HG02763 (cell line): ENCODE results near the gene CASP2.

Experiments
- ATAC-seq: cut with Tn5 transposase; IDR thresholded peaks from one replicate; pipeline ENCODE4 v1.9.1; 2021; ENCODE audit warnings: mild to moderate bottlenecking, moderate library complexity; ENCODE audit not compliant: unreplicated experiment

The CASP2 gene

DNA sequence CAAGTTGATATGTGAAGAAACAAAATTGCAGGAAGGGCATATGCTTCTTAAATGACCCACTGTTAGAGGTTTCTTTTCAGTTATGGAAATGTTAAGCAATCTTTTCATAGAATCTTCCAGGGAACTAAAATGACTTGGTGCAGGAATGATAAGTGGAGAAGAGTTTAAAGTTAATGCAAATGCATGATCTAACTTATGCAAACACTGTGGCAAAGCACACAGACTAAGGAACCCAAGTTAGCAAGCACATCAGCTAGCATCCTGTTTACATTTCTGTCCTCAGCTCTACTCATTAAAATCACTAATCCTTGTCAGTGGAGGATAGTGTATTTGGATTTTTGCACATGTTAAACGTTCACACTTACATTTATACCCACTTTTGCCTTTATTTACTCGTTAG lies 37.1 kb downstream of the CASP2 start:
- ATAC-seq = peak; percentile 59

DNA sequence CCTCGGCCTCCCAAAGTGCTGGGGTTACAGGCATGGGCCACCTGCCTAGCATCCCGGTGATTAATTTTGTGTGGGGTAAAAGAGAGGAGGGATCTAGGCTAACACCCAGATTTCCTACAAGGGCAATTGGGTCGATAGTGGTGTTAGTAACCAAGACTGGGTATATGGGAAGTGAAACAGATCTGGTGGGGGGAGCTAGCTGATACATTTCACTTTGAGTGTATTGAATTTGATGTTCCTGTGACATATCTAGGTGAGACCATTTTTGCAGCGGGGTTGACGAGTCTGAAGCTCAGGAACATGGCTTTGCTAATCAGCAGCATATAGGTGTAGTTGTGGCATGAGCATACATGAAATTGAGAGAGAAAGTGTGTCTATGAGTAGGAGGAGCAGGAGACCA lies 39.8 kb downstream of the CASP2 start:
- ATAC-seq = no peak

DNA sequence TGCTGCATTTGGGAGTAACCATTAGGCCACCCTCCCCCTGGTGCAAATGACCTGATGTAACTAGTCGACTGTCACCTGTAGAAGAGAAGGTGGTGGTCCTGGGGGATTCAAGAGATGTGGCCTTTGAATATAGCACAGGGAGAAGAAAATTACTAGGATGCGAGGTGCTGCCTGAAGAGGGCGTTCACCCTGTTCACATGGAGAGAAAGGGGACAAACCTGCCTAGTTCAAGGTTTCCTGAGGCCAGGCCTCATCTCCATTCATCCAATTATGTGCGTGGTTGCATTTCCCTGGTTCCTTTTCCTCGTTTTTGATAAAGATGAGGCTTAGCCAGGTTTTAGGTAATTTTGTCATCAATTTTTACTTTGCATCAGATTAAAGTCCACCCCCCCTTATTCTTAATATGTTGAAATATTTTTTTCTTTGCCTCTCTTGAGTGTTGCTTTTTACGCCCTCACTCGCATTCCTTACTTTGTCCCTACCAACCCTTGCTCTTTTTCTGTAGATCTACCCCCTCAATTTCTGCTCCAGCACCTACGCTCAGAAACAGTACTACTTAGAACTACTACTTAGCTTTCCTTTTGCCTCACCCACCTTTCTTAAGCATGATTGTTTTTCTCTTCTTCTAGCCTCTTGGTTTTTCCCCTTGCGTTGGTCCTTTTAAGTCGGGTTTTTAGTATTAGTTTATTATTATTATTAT lies 41.5 kb downstream of the CASP2 start:
- ATAC-seq = no peak

DNA sequence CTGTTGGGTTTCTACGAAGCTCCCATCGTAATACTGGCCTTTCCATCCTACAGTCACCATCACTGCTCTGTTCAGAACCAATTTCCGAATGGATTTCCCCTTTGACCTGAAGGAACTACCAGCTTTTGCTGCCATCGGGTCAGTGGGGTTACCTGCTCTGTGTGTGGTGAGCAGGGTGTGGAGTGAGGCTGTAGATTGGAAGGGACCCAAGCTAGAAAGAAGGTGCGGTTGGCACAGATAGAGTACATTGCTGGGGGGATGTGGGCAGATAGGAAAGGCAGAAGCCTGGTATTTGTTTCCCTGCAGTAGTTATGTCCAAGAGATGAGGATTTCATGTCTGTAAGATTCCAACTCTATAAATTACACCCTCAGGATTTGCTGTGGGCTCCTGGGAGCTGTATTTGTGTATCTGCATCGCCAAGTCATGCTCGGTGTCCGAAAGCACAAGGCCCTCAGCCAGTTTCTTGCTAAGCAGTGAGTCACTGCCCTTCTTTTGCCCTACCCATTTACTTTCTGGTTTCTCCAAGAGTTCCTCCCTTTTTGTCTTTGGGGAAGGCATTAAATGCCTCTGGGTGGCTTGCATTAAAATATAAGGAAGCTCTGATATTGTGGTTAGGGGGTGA lies 43.1 kb downstream of the CASP2 start:
- ATAC-seq = no peak

DNA sequence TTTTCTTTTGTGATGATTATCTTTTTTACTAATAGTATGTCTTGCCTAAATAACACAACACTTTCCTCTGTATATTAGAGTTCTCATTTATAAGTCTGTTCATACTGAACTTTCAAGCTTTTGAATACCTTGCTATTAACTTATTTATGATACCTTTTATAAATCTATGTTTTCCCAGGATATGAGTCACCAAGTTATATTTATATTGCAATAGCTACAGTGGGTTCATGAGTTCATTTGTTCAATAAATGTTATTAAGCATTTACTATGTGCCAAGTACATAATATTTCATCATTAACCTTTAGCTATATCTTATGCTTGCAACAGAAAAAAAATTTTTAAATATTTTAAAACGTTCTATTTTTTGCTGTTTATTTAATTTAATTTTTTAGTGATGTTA lies 46.1 kb downstream of the CASP2 start:
- no peak for ATAC-seq

DNA sequence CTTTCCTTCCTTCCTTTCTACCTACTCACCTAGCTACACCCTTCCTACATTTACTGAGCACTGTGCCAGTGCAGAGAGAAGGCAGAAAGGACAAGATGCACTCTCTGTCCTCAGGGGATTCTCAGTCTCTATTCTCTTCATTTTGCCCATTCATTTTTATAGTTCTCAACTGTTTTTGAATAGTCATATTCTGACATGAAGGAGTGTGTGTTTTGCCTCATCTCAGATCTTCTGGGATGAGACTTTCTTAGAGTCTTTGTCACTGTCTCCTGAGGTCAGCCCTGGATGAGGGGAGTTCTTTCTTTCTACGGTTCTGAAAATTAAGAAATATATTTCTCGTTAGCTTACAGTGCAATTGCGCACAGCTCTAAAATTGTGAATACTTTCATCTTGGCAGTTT lies 49.1 kb downstream of the CASP2 start:
- no peak for ATAC-seq

DNA sequence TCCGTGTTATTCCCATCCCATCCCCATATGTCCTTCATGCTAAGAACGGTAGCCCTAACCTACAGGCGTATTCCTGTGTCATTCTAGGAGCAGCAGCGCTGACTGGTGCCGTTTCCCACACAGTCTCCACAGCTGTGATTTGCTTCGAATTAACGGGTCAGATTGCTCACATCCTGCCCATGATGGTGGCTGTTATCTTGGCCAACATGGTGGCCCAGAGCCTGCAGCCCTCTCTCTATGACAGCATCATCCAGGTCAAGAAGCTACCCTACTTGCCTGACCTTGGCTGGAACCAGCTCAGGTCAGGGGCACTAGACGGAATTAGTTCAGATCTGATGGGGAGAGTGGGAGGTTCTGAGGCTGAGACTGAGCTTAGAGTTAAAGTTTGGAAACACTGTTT lies 53.7 kb downstream of the CASP2 start:
- no peak for ATAC-seq

DNA sequence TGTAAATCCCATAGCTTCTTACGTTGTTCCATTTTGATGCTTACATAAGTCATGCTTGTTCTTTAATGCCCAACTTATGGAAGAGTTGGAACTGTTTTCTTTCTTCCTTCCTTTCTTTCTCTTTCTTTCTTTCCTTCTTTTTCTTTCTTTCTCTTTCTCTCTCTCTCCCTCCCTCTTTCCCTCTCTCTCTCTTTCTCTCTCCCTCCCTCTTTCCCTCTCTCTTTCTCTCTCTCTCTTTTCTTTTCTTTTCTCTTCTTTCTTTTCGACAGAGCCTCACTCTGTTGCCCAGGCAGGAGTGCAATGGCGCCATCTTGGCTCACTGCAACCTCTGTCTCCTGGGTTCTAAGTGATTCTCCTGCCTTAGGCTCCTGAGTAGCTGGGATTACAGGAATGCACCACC lies 55.4 kb downstream of the CASP2 start:
- ATAC-seq = no peak

DNA sequence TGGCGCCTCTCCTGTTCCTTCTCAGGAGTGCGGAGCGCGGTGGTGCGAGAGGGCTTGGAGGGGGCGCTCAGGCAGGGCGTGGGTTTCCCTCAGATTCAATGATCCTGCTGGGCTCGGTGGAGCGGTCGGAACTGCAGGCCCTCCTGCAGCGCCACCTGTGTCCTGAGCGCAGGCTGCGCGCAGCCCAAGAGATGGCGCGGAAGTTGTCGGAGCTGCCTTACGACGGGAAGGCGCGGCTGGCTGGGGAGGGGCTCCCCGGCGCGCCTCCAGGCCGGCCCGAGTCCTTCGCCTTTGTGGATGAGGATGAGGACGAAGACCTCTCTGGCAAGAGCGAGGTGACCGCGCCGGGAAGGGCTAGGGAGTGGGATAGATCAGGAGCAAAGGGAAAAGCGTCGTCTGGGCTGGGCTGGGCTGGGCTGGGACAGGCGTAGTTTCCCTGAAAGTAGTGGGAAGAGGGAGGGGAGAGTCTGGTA lies 57.3 kb downstream of the CASP2 start:
- ATAC-seq = peak; percentile 60

DNA sequence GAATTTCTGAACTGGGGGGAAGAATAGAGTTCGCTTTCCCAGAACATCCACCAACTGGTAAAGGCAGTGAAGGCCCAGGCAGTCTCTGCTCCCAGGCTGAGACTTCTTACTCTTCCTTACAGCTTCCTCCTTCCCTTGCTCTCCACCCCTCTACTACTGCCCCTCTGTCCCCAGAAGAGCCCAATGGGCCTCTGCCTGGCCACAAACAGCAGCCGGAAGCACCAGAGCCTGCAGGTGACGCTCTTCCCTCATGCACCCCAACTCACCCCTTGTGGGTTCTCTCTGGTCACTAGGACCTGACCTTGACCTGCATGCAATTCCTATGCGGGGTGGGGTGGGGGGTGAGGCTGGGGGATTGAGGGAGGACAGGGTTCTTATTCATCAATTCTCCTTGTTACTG lies 57.9 kb downstream of the CASP2 start:
- no peak for ATAC-seq

DNA sequence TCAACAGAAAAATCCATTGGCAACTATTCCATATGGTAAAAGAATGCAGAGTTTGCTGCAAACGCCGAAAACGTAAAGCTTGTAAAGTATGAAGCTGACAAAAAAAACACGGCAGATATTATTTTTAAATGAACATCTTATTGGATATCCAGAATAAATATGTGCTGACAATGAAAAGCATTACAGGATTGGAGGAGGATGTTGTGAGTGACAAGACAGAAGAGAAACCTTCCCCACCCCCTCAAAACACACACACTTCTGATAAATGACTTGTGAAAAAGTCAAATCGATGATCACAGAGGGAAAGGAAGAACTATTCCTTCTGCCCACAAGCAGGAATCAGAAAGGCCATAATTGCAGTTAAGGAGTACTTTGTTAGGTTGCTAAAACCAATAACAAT lies 59.8 kb downstream of the CASP2 start:
- ATAC-seq = no peak

DNA sequence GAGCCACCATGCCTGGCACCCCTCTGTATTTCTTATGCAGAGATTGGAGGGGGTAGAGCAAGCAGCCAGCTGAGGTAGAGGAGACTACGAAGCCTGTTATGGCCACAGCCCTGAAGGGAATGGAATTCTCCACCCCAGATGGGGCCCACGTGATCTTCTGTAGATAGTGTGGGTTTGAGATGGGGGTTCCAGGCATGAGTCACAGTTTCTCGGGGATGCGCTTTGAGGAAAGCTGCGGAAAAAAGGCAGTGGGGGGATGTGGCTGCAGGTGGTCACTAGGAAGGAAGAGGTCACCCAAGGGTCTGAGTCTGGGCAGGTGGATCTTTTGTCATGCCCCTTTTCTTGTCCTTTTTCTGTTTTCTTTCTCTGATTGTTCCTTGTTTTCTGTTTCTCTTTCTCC lies 62.9 kb downstream of the CASP2 start:
- no peak for ATAC-seq

DNA sequence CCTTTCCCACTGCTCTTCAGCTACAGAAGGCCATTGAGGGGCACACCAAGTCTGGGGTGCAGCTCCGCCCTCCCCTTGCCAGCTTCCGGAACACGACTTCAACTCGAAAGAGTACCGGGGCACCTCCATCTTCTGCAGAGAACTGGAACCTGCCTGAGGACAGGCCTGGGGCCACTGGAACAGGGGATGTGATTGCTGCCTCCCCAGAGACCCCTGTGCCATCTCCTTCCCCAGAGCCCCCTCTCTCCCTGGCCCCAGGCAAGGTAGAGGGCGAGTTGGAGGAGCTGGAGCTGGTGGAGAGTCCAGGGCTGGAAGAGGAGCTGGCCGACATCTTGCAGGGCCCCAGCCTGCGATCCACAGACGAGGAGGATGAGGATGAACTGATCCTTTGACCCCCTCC lies 63.4 kb downstream of the CASP2 start:
- no peak for ATAC-seq

DNA sequence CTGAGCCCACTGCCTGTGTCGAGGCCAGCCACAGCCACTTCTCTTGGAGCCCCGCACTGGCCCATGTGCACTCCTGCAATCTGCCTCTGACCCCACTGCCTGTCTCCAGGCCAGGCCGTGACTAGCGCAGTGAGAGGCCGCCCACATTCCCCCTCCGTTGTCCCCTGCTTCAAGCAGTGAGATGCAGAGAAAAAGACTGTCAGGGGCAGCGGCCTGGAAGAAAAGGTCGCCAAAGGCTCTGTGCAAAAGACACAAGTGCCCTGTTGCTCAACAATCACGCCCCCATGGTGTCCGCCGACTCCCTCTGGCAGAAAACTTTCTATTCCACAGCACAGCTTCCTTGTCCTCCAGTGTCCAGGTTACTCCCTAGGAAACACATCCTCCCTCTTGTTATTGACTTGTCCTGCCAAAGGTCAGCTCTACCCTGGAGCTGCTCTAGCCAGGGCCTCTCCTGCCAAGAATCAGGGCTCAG lies 64.4 kb downstream of the CASP2 start:
- ATAC-seq = no peak

DNA sequence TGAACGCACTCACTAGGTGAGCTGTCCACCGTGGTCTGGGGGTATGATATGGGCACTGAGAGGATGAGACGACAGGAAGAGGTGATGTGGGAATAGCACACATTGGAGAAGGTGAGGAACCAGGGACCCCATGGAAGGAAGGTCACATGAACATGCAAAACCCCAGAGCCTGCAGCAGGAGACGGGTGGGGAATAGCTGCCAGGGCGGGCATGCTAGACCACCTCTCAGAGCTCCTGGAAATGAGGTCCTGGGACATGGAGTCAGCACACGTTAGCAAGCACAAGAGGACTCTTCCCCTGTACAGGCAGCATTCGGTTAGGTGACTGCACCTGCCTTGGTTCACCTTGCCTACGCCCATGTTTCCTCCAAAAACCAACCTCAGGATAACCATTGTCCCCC lies 66.2 kb downstream of the CASP2 start:
- ATAC-seq = no peak

DNA sequence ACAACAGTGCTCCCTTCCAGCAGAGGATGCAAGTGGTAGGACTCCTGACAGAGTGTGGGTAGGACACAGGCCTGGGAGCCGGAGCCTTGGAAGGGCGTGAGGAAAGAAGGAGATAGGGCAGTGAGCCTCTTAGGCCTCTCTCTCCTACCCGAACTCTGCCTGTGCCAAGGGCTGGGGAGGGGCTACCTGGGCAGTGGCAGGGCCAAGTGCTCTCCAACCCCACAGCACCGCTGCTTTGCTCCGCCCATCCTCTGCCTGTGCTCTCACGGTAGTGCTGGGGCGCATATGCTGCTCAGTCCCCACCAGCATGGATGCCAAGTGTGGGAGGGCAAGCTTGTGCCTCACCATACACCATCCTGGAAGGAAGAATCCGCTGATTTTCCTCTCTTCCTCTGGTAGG lies 66.8 kb downstream of the CASP2 start:
- no peak for ATAC-seq

DNA sequence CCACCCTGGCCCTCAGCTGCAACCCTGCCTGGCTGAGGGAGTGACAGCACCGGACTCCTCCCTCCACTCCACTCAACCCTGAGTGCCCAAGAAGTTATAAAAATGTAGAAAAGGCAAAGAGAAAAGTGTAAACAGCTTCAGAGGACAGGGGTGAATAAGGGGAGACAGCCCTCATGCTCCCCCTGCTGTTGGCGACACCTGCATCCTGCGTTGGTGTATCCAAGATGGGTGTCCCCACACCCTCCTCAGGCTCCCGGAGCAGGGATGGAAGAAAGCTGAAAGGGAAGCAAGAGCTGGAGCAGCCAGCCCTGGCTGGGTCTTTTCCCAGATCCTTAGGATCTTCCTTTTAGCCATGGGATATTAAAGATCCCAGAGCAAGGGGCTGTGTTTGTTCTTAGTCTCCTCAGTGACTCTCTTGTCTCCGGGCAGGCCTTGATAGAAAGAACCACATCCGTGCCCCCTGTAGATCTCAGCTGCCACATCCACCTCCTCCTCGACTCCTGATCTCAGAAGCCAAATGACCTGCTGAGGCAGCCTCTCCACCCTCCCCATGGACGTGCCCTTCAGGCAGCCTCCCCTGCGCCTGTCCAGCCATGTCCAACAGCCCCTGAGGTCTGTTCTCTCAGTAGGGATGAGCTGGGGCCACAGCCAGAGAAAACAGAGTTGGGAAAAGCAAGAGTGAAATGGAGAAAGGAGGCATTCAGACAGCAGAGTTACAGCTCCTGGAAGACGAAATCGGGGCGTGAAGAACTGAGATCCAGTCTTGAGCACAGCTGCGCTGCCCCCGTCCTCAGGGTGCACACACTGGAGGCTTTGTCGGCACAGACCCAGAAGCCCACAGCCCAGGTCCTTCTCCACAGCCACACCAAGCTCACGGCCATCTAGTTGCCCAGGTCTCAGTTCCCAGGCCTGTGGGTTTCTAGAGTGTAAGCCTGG lies 67.6 kb downstream of the CASP2 start:
- ATAC-seq = no peak

DNA sequence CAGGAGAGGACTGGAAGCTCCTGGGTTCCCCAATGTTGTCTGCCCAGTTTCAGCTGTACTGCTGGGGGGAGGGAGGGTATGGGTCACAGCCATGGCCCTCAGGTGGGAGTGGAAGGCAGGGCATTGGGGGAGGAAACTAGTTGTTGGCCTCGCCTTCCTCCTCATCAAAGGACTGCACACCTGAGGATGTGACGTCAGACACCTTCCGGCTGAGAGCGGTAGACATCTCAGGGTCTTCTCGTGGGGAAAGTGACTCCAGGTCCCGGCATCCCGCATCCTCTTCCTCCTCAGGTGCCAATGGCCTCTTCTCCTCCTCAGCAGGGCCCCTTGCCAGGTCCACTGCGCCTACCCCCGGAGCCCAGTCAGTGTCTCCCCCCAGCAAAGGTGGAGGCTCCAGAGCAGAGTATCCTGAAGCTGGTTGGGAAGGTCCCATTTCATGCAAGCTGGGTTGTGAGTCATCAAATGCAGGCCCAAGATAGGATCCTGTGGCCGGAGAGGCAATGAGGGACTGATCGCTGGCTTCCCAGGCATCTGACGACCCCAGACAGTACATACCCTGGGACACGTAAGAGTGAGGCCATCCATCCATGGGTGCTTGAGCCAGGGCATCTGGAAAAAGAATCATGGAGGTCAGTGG lies 68.4 kb downstream of the CASP2 start:
- ATAC-seq = no peak
